SK-N-SH treated with all-trans-retinoic acid at 6 μM for 48 hours (cell line): Measurements from ENCODE around the gene PARD3B.

Experiments used
- BACH2 ChIP-seq: fragments of 250-450 bp; sonication (Bioruptor Pico); IDR thresholded peaks from 2 replicates; pipeline ENCODE4 v1.9.0; 2021; ENCODE audit warnings: mild to moderate bottlenecking, borderline replicate concordance
- CSRNP3 ChIP-seq: fragments of 250-450 bp; sonication (Bioruptor Pico); IDR thresholded peaks from 2 replicates; pipeline ENCODE4 v1.5.1; 2021; ENCODE audit warnings: mild to moderate bottlenecking, moderate library complexity
- ESRRG ChIP-seq: fragments of 250-450 bp; sonication (Bioruptor Pico); IDR thresholded peaks from 2 replicates; pipeline ENCODE4 v1.6.1; 2021; ENCODE audit warnings: mild to moderate bottlenecking
- PATZ1 ChIP-seq: fragments of 250-450 bp; sonication (Bioruptor Pico); IDR thresholded peaks from 2 replicates; pipeline ENCODE4 v1.8.0; 2020; ENCODE audit warnings: mild to moderate bottlenecking, moderate library complexity, borderline replicate concordance
- POU6F1 ChIP-seq: fragments of 250-450 bp; sonication (Bioruptor Pico); IDR thresholded peaks from 2 replicates; pipeline ENCODE4 v1.8.0; 2021; ENCODE audit warnings: low read depth, mild to moderate bottlenecking, moderate library complexity, borderline replicate concordance
- PPARA ChIP-seq: fragments of 250-450 bp; sonication (Bioruptor Pico); IDR thresholded peaks from 2 replicates; pipeline ENCODE4 v1.5.0; 2020; ENCODE audit warnings: mild to moderate bottlenecking, borderline replicate concordance
- RARB ChIP-seq: fragments of 250-450 bp; sonication (Bioruptor Pico); IDR thresholded peaks from 2 replicates; pipeline ENCODE4 v1.8.0; 2021; ENCODE audit warnings: mild to moderate bottlenecking, moderate library complexity
- TCF4 ChIP-seq: fragments of 250-450 bp; sonication (Bioruptor Pico); IDR thresholded peaks from 2 replicates; pipeline ENCODE4 v1.8.0; 2021; ENCODE audit warnings: mild to moderate bottlenecking, moderate library complexity, borderline replicate concordance
- TSHZ2 ChIP-seq: fragments of 250-450 bp; sonication (Bioruptor Pico); IDR thresholded peaks from 2 replicates; pipeline ENCODE4 v1.5.0; 2020; ENCODE audit warnings: mild to moderate bottlenecking, moderate library complexity
- ZFP3 ChIP-seq: fragments of 250-450 bp; sonication (Bioruptor Pico); IDR thresholded peaks from 2 replicates; pipeline ENCODE4 v1.5.0; 2020; ENCODE audit warnings: mild to moderate bottlenecking, moderate library complexity
- ZNF565 ChIP-seq: fragments of 450-650 bp; formaldehyde crosslinking; conservative IDR thresholded peaks from 2 replicates; pipeline ENCODE4 v1.5.0; 2020; ENCODE audit warnings: low read depth, mild to moderate bottlenecking, moderate library complexity

DNA sequence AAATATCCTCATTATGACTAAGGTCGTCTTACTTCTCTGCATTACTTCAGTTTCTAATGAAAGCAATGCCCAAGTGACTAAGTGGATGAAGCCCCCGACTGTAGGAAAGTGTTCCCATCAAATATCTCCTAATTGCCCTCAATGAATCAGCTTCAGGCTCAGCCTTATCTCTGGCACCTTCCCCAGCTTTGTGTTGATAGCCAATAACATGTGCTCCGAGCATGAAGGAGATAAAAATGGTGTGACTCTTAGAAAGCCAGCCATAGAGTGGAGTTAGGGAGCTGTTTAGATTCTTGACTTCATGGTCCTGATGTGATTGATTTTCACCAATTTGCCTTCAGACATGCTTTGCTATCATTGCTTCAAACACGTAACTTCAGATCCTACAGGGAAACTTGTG lies 797.8 kb downstream of the PARD3B start:
- TF ChIP-seq TCF4 (no peak), CSRNP3 (CRISPR knock-in tag) (no peak), ESRRG (no peak), POU6F1 (no peak), PATZ1 (no peak), PPARA (no peak), TSHZ2 (CRISPR knock-in tag) (no peak), ZNF565 (no peak), BACH2 (CRISPR knock-in tag) (no peak), ZFP3 (CRISPR knock-in tag) (no peak), RARB (no peak)
